Measurements from ENCODE around the gene MSI1.

Gene MSI1

GRCh38 chr12:120321382-120322202, 47.4 kb downstream of the MSI1 start:
- no peak for DNase-seq (ENCODE audit: low read depth)

DNA sequence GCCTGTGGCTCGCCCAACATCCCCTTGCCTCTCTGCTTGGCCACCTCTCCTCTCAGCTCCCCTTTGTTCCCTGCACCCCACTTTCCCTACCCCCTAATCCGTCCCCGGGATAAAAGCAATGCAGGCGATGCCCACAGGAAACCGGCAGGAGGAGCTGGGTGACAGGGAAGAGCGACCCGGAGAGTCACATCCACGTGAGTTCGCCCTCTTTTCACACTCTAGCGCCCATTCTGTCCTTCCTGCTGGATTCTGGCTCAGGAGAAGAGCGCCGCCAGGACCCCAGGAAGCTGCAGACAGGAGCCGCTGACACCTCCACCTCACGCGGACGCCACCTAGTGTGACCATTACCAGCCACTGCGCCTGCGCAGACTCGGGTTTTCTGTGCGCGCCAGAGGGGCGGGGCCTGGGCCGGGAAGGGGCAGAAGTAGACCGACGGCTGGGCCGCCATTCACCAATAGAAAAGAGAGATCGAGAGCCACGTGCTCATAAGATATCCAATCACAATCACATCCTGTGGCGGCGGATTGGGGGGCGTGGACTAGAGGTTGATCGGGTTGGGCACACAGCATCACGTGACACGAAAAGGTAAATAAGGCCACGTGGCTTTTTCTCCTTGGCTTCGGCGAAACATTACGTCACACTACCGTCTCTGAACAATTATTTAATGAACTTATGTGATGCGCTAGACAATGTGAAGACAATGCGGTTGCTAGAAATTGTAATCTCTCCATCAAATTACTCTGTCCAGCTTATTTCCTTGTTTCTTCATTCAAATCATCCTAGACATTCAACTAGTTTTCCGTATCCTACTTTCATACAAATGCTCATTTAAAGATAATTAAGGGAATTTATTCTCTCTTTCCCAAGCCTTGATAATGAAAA, 51.5 kb downstream of the MSI1 start:
- DNase-seq (ENCODE audit: low read depth): peak; percentile 97

DNA sequence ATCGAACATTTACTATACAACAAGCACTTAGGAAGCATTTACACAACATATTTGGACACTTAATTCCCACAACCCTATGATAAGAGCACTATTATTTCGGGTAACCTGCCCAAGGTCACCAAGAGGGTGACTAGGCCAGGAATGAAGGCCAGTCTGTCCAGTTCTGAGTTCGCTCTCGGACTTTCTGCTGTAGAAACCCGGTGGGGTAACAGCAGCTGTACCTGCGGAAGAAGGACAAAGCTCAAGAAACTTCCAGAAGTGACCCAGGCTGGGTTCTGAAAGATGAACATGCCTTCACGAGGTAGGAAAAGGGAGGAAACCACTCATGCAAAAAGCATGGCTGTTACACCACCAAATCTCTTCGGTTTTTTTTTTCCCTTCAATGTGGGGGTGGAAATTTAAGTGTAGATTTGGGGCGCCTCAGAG, 52.2 kb downstream of the MSI1 start:
- no peak for DNase-seq (ENCODE audit: low read depth)

DNA sequence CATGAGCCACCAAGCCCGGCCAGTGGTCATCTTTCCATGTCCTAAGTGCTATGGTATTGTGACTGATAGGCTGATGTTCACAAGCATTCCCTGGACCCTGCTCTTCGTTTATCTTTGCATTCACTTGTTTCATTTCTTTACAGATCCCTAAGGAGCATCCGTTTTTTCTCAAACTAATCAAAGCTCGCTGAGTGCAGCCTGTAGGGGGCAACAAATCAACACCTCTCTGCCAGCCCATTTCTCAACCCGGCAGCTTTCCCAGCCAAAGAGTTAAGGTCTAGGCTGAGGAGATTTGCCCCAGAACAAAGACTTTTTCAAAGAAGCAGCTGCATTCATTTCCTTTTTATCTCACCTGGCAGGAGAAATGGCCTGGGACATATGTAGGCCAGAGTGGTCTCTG, 54.7 kb downstream of the MSI1 start:
- no peak for DNase-seq (ENCODE audit: low read depth)

GRCh38 chr12:120301962-120302815, 66.8 kb downstream of the MSI1 start, which contains the start of gene SIRT4:
TSS of gene SIRT4 (plus strand) at chr12:120302321. CDS start at chr12:120303562, 1,241 bp downstream.
- peak; percentile 84 for DNase-seq (ENCODE audit: low read depth)

DNA sequence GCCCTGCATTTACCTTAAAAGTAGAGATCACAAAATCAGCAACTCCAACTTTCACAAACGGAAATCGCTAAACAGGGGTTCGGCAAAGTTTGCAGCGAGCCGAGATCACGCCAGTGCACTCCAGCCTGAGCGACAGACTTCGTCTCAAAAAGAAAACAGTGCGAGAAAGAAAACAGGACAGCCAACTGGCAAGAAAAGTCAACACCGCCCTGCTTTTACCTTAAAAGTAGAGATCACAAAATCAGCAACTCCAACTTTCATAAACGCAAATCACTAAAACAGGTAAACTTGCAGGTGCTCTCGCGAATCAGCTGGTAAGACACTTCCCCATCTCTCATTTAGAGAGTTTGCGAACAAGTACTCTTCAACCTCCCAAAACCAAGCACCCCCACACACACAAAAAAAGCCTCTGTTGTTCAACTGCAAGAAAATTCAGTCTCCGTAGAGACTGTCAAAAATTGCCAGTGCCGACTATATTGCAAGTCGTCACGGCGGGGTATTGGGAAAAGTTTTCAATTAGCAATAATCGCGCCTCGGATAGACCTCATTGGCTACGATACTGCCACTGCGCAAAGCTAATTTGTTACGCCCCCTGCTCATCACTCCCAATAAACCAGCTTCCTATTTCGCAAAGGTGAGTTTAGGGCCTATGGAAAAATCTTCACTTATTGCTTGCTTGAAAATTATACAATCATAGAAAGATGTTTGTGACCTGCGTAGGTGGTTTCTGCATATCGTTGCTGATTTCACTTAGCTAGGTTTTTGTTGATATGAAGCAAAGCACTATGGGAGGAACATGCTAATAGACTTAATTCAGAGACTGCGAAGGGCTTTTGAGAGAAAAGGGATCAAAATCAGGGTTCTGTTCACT, 76.1 kb downstream of the MSI1 start, which contains the start of gene RNU4-1:
Gene RNU4-1 (minus strand): TSS at position 577 of the 871 bp plus-strand sequence.
- DNase-seq (ENCODE audit: low read depth): peak; percentile 70

- DNase-seq (ENCODE audit: low read depth): no peak
Measured at GRCh38 chr12:120292411-120292660, 76.6 kb downstream of the MSI1 start.
